Suprapubic skin (tissue), 3 donors: ENCODE data around the gene RANGRF.

Source experiments
- CTCF ChIP-seq, 2 donors: fragments of 200-600 bp in 1 of 2; fragments of 450-650 bp in 1 of 2; sonication (generic) in 1 of 2; IDR thresholded peaks; one replicate each; pipeline ENCODE4 v1.5.1; 2016 to 2019; ENCODE audit warnings: antibody characterized with exemption in 2 of 2, mild to moderate bottlenecking in 1 of 2, moderate library complexity in 1 of 2
- POLR2AphosphoS5 ChIP-seq, 3 donors: sonication (generic); formaldehyde crosslinking; IDR thresholded peaks; one replicate each; pipeline ENCODE4 v1.6.1; 2017; ENCODE audit warnings: antibody characterized with exemption in 3 of 3

GRCh38 chr17:8287651-8288335, 677 bp upstream of the RANGRF start:
- TF ChIP-seq CTCF (IDR thresholded peaks at IDR 0.05) (no peak), POLR2AphosphoS5 (IDR thresholded peaks at IDR 0.05) (no peak)
